Activated CD4-positive, alpha-beta T cell treated with anti-CD3 and anti-CD28 coated beads, Interleukin-10, Interleukin-2, amounts not matched to agents 100 ng/mL and 50 ng/mL, durations not matched to agents 16 hours and 8 hours (primary cell): Measurements from ENCODE around the gene CTH.
A peak's percentile ranks its signal among the peaks of the same experiment; 100 is the strongest.
"Not testable (repeated sequence)": the region's sequence is repeated elsewhere in the genome, so short reads cannot be mapped to it uniquely, and the experiment has no call there.

Experiments
- DNase-seq: peaks from one replicate; pipeline ENCODE4 v3.0.0-alpha.2; 2020

The CTH gene

DNA sequence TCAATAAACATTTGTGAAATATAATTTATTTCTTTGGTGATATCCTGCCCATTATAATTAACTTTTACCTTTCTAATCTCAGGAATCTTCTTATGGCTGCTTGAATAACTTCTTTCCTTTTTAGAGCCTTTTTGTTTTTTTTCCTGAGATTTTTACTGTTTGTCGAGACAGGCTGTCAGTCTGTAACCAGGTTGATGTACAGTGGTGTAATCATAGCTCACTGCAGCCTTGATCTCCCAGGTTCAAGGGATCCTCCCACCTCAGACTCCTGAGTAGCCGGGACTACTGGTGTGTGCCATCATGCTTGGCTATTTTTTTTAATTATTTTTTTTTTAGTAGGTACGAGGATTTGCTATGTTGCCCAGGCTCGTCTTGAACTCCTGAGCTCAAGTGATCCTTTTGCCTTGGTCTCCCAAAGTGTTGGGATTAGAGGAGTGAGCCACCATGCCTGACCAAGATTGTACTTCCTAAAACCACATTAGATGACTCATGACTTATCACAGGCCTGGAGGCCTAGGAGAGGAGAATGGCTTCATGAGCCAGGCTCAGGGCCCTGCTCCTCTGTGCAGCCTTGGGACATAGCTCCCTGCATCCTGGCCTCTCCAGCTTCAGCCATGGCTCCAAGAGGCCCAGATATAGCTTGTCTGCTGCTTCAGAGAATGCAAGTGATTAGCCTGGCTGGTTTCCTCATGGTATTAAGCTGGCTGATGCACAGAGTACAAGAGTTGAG, 48.6 kb downstream of the CTH start:
- no peak for DNase-seq

DNA sequence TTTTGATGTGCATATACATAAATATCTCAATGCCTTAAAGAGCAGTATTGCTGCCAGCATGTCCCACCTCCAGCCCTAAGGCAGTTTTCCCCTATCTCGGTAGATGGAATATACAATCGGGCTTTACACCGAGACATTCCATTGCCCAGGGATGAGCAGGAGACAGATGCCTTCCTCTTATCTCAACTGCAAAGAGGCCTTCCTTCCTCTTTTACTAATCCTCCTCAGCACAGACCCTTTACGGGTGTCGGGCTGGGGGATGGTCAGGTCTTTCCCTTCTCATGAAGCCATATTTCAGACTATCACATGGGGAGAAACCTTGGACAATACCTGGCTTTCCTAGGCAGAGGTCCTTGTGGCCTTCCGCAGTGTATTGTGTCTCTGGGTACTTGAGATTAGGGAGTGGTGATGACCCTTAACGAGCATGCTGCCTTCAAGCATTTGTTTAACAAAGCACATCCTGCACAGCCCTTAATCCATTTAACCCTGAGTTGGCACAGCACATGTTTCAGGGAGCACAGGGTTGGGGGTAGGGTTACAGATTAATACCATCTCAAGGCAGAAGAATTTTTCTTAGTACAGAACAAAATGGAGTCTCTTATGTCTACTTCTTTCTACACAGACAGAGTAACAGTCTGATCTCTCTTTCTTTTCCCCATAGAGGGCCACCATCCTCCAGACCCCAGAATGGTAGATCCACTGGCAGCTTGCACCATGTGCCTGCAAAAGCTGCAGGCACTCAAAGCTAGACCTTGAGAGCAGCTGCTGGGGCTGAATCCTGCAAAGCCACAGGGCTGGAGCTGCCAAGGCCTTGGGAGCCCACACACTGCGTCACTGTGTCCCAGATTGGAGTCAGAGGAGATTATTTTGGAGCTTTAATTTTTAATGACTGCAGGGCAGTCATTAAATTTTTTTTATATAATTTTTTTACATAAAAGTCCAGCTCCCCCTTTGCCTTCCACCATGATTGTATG, 50.0 kb downstream of the CTH start:
- DNase-seq, result not testable (repeated sequence)

DNA sequence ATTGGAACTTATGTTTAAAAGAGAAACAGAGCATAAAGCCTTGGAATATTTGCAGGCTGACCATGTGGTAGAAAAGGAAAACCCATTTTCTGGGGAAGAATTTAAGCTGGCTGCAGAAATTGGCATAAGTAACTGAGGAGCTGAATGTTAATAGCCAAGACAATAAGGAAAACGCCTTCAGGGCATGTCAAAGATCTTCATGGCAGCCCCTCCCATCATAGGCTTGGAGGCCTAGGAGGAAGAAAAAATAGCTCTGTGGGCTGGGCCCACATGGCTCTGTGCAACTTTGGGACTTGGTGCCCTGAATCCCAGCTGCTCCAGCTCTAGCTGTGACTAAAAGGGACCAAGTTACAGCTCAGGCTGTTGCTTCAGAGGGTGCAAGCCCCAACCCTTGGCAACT, 51.5 kb downstream of the CTH start:
- no peak for DNase-seq

- DNase-seq, result no peak
Measured at GRCh38 chr1:70465911-70466310, 54.8 kb downstream of the CTH start.

GRCh38 chr1:70467531-70467930, 56.5 kb downstream of the CTH start:
- DNase-seq, result no peak

- DNase-seq, result no peak
Measured at GRCh38 chr1:70468180-70468579, 57.1 kb downstream of the CTH start.

- DNase-seq, result not testable (repeated sequence)
Measured at GRCh38 chr1:70469184-70469583, 58.1 kb downstream of the CTH start.

- no peak for DNase-seq
Measured at GRCh38 chr1:70475023-70475422, 64.0 kb downstream of the CTH start.

- no peak for DNase-seq
Measured at GRCh38 chr1:70477090-70477489, 66.0 kb downstream of the CTH start.

DNA sequence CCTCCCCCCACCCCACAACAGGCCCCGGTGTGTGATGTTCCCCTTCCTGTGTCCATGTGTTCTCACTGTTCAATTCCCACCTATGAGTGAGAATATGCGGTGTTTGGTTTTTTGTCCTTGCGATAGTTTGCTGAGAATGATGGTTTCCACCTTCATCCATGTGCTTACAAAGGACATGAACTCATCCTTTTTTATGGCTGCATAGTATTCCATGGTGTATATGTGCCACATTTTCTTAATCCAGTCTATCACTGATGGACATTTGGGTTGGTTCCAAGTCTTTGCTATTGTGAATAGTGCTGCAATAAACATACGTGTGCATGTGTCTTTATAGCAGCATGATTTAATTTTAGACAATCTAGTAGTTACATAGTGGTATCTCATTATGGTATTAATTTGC, 66.8 kb downstream of the CTH start:
- not testable (repeated sequence) for DNase-seq

DNA sequence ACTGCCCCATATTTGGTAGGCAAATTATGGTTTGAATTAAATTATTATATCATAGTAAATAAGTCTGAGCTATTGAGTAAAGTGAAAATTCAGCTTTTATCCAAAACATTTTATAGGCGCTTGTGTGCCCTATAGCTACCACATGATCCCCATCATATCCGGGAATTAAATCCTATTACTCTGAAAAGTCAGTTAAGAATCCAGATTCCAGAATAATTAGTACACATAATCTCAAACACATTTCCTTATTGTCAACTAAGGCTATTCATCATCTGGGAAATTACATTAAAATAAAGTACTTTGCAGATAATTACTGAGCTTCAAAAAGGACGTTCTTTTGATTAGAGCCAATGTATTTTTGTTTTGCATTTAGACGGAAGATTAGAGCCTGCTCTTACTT, 72.3 kb downstream of the CTH start:
- no peak for DNase-seq

DNA sequence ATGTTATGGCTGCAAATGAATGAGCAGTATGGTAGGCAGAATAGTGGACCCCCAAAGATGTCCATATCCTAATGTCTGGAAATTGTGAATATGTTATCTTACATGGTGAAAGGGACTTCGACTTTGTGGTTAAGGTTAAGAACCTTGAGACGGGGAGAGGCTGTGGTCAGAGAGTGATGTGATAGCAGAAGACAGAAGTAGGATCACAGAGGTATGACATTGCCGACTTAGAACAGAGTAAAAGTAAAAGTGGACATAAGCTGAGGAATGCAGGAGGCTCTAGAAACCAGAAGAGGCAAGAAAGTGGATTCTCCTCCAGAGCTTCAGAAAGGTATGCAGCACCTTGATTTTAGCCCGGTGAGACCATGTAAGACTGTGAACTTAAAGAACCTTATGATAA, 74.6 kb downstream of the CTH start:
- no peak for DNase-seq

- no peak for DNase-seq
Measured at GRCh38 chr1:70486676-70487458, 75.8 kb downstream of the CTH start.

DNA sequence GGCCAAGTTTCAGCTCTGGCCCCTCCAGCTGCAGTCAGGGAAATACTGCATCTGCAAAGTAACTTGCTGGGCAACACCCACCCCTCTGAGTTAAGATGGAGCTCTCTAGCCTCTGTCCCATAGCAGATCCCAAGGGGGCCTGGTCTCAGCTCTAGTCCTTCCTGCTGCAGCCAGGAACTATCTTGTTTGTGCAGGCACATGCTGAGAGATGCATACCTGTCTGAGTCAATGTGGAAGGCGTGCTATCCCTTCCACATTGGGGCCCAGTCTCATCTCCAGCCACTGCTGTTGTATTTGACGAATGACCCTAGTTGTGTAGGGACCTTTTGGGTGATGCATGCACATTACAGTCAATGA, 76.4 kb downstream of the CTH start:
- no peak for DNase-seq

- DNase-seq, result peak; percentile 39
Measured at GRCh38 chr1:70487910-70488665, 77.0 kb downstream of the CTH start.
